NCI-H2107 treated with DMSO at 0.1 percent for 48 hours (cell line): Measurements from ENCODE around the gene PCDHA3.
"Not testable (repeated sequence)": the region's sequence is repeated elsewhere in the genome, so short reads cannot be mapped to it uniquely, and the experiment has no call there.

Experiments used
- DNase-seq: peaks from one replicate; lab custom pipeline; 2025; ENCODE audit not compliant: unreplicated experiment; lab: John Stamatoyannopoulos, UW

Gene PCDHA3

GRCh38 chr5:140800816-140801493, at the start of gene PCDHA3:
TSS of gene PCDHA3 (plus strand) at chr5:140801057.
- DNase-seq, result no peak

GRCh38 chr5:140753561-140753960, 47.3 kb upstream of the PCDHA3 start:
- DNase-seq, result no peak

- DNase-seq, result no peak
These were observed 36.5 kb upstream of the PCDHA3 start for GRCh38 chr5:140764177-140764973.

GRCh38 chr5:140767444-140767843, 33.4 kb upstream of the PCDHA3 start:
- DNase-seq, result no peak

GRCh38 chr5:140780512-140780911, 20.3 kb upstream of the PCDHA3 start:
- DNase-seq, result no peak

GRCh38 chr5:140785905-140786686, 14.8 kb upstream of the PCDHA3 start, which contains the start of gene PCDHA1:
TSS of gene PCDHA1 (plus strand) at chr5:140786140.
- DNase-seq, result no peak

- not testable (repeated sequence) for DNase-seq
These were observed 13.4 kb upstream of the PCDHA3 start for GRCh38 chr5:140787422-140787821.

- DNase-seq, result not testable (repeated sequence)
These were observed 12.9 kb upstream of the PCDHA3 start for GRCh38 chr5:140787849-140788504.

- no peak for DNase-seq
These were observed 9.8 kb upstream of the PCDHA3 start for GRCh38 chr5:140791089-140791488.

GRCh38 chr5:140794595-140795258, 6.1 kb upstream of the PCDHA3 start, which contains the start of gene PCDHA2:
TSS of gene PCDHA2 (plus strand) at chr5:140794852.
- no peak for DNase-seq

GRCh38 chr5:140795259-140795641, 5.6 kb upstream of the PCDHA3 start:
- no peak for DNase-seq

- not testable (repeated sequence) for DNase-seq
These were observed 4.7 kb upstream of the PCDHA3 start for GRCh38 chr5:140796072-140796717.

- no peak for DNase-seq
These were observed 4.2 kb upstream of the PCDHA3 start for GRCh38 chr5:140796718-140797095.

GRCh38 chr5:140801494-140801841, 611 bp downstream of the PCDHA3 start:
- DNase-seq, result no peak

- not testable (repeated sequence) for DNase-seq
These were observed 1.5 kb downstream of the PCDHA3 start for GRCh38 chr5:140802381-140802780.

GRCh38 chr5:140802781-140803271, 2.0 kb downstream of the PCDHA3 start:
- no peak for DNase-seq

- DNase-seq, result no peak
These were observed 6.2 kb downstream of the PCDHA3 start, which contains the start of gene PCDHA4 for GRCh38 chr5:140806834-140807775. TSS of gene PCDHA4 (plus strand) at chr5:140807068.

GRCh38 chr5:140808241-140808888, 7.5 kb downstream of the PCDHA3 start:
- not testable (repeated sequence) for DNase-seq
